Stimulated activated CD8-positive, alpha-beta memory T cell treated with anti-CD3 and anti-CD28 coated beads, Interleukin-7, amount 100 ng/mL, for 4 hours (primary cell): Measurements from ENCODE around the gene PRR7.
A peak's percentile ranks its signal among the peaks of the same experiment; 100 is the strongest.

Experiments
- DNase-seq, 2 donors: peaks; one replicate each; pipeline ENCODE4 v3.0.0-alpha.2; 2020; ENCODE audit warnings: low read depth in 2 of 2

PRR7 gene

GRCh38 chr5:177469750-177470525 lies 23.3 kb downstream of the PRR7 start:
- DNase-seq = no peak

GRCh38 chr5:177470759-177471536 lies 24.3 kb downstream of the PRR7 start:
- DNase-seq = no peak

- peak; percentile 35 to 67 for DNase-seq
Measured at GRCh38 chr5:177471610-177472356, 25.2 kb downstream of the PRR7 start.

DNA sequence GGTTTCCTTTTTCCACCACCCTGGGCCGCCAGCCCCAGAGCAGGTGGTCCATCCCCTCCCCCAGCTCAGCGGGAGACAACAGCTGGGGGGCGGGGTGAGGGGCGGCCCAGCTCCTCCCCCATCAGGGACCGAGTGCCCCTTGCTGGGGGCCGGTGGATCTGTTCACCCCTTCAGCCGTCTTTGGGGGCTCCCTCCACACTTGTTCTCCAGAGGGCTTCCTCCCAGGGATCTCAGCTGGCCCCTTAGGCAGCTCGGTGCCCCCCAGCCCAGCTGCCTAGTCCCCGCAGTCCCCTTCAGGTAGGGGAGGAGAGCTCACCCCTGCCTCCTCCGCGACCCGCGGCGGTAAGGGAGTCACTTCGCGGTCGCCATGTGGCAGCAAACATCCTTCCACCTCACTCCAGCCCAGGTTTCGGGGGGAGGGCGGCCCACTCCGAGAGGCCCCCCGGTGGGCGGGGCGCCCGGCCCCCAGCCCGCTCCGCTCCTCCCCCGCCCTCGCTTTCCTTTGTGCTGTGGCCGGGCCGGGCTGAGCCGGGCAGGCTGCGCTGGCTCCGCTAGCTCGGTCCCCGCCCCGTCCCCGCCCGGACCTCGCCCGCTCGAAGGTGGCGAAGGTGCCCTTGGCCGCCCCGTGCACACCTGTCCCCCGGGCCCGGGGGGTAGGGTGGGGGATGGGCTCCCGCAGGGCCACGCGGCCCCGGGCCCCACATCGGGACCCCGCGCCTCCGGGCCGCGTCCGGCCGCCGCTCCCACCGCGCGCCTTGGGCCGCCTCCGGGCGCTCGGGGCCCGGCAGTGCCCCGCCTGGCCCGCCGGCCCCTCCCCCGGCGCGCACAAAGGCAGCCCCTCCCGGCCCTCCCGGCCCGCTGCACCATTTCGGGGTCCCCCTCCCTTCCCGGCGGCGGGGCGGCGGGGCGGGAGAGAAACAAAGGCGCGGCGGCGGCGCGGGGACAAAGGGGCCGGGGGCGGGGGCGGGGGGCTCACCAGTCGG lies 26.1 kb downstream of the PRR7 start:
- peak; percentile 46 to 77 for DNase-seq

DNA sequence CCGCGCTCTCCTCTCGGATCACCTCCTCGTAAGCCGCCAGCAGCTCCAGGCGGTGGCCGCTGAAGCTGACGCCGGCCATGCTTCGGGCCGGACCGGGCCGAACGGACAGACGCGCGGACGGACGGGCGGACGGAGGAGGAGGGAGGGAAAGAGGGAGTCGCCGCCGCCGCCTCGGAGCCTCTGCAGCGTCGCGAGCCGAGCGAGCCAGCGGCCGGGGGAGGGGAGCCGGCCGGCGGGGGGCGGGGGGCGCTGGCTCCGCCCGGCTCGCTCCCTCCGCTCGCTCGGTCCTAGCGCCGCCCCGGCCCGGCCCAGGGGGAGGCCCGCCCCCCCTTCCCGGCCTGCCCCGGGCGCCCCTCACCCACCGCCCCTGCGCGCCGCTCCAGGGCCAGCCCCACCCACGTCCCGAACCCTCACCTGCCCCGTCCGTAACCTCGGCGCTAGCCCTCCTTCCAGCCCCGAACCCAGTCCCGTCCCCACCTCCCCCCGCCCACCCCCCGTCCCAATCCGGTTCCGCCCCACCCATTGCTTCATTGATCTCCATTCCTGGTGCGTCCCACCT lies 26.9 kb downstream of the PRR7 start, which contains the start of gene DBN1:
Gene DBN1, minus strand, starts transcription at position 192 of the 559 bp plus-strand sequence. Its CDS starts 113 bp downstream, at position 79.
- DNase-seq = no peak

DNA sequence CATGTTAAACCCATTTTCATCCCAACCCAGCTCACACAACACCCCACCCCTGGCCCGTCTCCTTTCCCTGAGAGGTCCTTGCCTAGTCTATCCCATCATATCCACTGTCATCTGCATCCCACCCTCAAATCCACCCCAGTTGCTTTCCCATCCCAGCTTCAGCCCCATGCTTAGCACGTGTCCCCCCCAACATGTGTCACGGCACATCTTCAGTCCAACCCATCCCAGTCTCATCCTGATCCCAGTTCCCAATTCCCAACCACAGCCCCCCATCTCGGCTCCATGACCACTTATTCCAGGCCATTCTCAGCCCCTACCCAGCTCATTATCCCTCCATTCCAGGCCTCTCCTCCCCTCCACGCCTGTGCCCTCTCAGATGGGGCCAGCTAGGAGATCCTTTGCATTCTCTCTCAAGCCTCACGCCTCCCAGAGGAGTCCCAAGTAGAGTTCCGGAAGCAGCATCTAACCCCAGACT lies 27.4 kb downstream of the PRR7 start:
- DNase-seq = no peak

GRCh38 chr5:177474846-177475562 lies 28.4 kb downstream of the PRR7 start:
- DNase-seq = no peak

DNA sequence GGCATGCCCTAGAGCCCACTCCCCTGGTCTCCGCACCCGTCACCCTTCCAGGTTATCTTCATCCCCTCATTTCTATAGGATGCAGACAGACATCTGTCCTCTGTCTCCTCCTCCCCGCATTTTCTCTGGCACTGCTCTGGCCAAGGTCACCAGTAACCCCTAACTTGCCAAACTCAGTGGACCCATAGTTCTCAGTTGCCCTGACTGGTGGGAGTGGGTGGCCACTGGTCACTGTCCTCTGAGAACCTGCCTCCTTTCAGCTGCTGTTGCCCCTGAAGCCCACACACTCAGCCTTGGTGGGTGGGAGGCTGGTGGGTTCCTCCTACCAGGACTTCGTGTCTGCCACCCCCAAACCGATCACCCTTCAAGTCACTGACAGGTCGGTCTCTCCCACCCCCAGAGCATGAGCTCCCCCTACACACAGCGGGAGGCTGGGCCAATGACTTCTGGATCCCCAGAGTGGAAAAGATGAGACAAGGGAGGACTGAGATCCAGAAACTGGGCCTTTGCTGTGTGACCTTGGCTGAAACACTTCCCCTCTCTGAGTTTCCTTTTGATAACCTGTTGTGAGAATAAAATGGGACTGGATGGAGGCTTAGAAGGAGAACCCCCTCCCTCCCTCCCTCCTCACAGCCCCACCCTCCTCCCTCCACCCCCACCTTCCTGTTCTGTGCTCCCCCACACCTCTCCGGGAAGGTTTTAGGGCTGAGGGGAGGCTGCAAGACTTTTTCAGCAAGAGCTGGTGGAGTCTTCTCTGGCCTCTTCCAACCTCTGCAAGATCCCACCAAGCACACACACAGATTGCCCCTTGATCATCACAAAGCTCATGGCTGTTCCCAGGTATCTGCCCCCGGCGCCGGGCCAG lies 29.2 kb downstream of the PRR7 start:
- no peak for DNase-seq

DNA sequence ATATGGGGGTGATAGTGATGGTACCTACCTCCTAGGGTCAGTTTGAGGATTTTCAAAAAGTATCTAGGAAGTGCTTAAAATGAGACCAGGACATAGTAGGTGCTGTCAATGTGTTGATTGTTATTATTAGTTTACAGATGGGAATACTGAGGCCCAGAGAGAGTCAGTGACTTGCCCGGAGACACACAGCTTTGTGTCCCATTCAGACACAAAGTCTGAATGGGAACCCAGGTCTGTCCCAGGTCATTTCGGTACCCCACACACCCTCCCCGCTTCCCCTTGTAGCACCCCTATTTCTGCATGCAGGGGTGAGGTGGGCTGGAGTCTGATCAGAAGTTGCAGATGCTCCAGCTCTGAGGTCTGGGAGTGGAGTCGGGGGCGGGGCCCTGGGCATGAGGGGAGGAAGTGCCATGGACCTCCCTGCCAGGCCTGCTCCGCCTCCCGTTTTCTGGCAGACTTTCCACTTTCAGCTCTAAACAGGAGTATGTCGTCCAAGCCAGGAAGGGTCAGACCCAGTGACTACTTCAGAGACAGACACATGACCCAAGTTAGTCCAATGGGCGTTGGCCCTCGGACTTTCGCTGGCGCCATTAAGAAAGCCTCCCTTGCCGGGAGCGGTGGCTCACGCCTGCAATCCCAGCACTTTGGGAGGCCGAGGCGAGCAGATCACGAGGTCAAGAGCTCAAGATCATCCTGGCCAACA lies 30.1 kb downstream of the PRR7 start:
- no peak for DNase-seq

- no peak for DNase-seq
Measured at GRCh38 chr5:177477701-177478477, 31.3 kb downstream of the PRR7 start.

DNA sequence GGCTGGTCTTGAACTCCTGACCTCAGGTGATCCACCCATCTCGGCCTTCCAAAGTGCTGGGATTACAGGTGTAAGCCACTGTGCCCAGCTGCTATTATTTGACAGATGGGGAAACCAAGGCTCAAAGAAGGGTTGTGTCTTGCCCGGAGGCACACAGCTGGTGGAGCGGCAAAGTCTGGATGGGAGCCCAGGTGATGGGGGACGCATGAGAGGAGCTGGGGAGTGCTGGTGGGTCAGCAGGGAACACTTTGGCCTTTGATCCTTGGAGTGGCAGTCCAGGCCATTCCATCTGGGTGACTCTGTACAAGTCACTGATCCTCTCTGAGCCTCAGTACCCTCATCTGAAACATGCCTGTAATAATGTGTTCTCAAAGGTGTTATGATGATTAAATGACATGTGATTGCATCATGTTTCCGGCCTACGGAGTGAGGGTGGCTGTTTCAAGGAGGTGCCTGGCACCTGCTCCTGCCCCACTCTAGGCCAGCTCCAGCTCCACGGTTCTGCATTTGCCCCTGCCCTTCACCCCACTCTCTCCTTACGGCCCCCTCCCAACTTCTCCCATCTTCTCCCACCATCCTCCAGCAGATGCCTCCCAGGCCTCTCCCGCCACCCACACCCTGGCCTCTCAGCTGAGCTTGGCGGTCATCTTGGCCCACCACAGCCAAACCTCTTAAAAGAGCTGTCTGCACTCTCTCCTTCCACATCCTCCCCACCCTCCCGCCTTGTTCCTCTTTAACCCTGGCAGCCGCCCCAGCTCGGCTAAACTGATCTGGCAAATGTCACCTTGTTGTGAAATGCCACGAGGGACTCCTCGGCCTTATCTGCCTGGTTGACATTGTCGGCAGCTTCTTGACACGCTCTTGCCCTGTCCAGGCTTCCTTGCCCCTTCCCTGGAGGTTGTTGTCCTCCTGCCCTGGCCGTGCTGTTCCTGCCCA lies 32.4 kb downstream of the PRR7 start:
- DNase-seq = peak in 1 of 2 donors; percentile 36

DNA sequence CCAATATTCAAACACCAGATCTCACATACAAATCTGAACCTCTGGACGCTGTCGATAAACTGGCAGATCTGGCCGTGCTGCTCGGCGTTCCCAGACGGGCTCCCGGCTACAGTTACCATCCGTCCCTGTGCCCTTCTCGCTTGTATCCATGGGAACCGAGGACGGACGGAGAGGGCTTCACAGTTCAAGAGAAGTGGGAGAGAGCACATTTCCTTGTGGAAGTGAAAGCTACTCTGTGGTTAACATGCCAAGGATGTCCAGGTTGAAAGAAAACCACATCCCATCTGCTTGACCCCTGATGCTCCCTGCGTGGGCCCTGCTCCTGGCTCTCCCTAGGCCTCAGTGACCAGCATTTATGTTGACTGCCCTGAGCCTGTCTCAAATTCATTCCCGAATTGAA lies 33.2 kb downstream of the PRR7 start:
- DNase-seq = no peak

DNA sequence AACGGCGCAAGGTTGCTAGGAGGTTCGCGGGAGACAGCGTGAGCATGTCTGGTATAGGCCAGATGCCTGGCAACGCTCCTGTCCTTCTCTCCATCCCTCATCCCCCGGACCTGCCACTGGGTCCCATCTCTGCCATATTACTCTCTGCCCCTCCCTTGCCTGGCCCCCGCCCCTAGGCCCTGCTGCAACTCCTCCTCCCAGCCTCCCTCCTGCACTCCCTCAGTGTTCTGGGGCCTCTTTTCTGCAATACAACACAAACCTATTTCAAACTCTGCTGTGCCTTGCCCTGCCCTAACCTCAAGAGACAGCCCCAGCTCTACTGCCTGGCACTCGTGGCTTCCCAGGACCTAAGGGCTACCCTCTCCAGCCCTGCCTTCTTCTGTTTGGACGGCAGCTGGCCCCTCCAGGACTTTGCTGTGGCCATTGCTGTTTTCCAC lies 35.8 kb downstream of the PRR7 start:
- DNase-seq = no peak

DNA sequence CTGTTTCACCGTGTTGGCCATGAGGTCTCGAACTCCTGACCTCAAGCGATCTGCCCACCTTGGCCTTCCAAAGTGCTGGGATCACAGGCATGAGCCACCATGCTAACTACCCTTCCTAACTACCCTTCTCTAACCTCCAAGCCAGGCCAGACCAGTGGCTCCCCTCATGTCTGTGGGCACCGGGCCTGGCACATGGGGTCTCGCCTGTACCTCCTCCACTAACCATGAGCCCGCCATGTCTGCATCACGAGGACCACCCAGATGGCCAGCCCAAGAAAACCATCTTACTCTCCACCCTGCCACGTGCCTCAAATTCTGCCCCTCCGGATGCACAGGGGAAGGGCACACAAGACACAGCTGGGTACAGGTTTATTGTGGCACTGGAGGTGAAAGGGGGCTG lies 36.4 kb downstream of the PRR7 start:
- no peak for DNase-seq

DNA sequence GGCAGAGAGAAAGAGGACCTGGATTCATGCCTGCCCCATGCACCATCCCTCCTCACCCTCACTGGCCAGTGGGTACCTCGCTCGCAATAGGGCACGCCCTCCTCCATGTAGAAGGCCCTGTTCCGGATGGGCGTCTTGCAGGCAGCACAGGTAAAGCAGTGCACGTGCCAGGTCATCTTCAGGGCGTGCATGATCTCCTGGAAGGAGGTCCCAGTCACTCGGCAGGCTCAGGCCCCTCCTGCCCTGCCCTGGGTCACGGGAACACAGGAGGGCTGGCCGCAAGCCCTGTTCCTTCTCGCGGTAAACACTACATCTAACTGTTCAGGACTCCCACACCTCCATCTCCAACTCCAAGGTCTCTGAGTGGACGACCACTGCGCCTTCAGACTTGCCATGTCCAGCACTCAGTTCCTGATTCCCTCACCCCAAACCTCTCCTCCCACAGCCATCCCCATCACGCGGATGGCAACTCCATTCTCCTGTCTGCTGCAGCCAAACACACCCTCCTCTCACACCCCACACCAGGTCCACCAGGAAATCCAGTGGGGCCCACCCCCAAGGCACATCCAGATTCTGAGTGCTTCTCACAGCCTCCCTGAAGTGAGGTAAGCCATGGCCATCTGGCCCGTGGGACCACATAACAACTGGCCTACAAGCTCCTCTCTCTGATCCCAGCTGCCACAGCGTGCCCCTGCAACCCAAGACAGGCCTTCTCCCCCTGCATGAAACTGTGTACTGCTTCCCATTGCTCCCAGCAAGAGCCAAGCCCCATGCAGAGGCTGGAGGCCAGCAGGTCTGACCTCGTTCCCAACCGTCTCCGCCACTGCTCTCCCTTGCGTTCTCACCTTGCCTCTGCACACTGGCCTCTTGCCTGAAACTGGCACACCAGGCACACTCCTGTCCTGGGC lies 37.6 kb downstream of the PRR7 start:
- no peak for DNase-seq
